GM23338 (cell line): ENCODE results near the gene KLK5. TPM values are rescaled to one million over a fixed set of nuclear protein-coding genes. Genes with fewer than 3 reads are reported as not detected.
A peak's percentile ranks its signal among the peaks of the same experiment; 100 is the strongest.

Experiments used
- ATAC-seq: fragments of 200-7000 bp; cut with Tn5 transposase; 3 replicates; pipeline ENCODE4 v1.9.1; 2020
- DNase-seq: peaks from one replicate; pipeline ENCODE4 v3.0.0-alpha.2; 2015; ENCODE audit warnings: low spot score
- H2AFZ ChIP-seq: fragments of 200-600 bp; sonication (generic); 2 replicates; pipeline ENCODE4 v1.8.0; 2016; ENCODE audit warnings: antibody characterized with exemption, mild to moderate bottlenecking, moderate library complexity
- H3F3A ChIP-seq: fragments of 200-600 bp; sonication (generic); replicated peaks from 2 replicates; pipeline ENCODE4 v1.8.0; 2017; ENCODE audit warnings: antibody characterized with exemption, mixed run types, low read depth
- H3K27ac ChIP-seq: fragments of 200-600 bp; sonication (generic); 2 replicates; pipeline ENCODE4 v1.6.1; 2016; ENCODE audit warnings: low read depth
- H3K27me3 ChIP-seq: fragments of 200-600 bp; sonication (generic); 2 replicates; pipeline ENCODE4 v1.8.0; 2016; ENCODE audit warnings: mild to moderate bottlenecking, mixed run types, moderate library complexity; ENCODE audit not compliant: insufficient read depth
- H3K36me3 ChIP-seq: fragments of 200-600 bp; sonication (generic); 2 replicates; pipeline ENCODE4 v1.8.0; 2016; ENCODE audit warnings: mild to moderate bottlenecking; ENCODE audit not compliant: insufficient read depth
- H3K4me1 ChIP-seq: fragments of 200-600 bp; sonication (generic); 2 replicates; pipeline ENCODE4 v1.8.0; 2016; ENCODE audit warnings: mild to moderate bottlenecking, moderate library complexity; ENCODE audit not compliant: insufficient read depth
- H3K4me2 ChIP-seq: fragments of 200-600 bp; sonication (generic); 2 replicates; pipeline ENCODE4 v1.7.1; 2017; ENCODE audit warnings: mixed run types
- H3K4me3 ChIP-seq: fragments of 200-600 bp; sonication (generic); 2 replicates; pipeline ENCODE4 v1.6.1; 2016; ENCODE audit warnings: mixed run types
- H3K79me2 ChIP-seq: fragments of 200-600 bp; sonication (generic); replicated peaks from 2 replicates; pipeline ENCODE4 v1.8.0; 2017; ENCODE audit warnings: mild to moderate bottlenecking; ENCODE audit not compliant: insufficient read depth
- H3K9me2 ChIP-seq: fragments of 200-600 bp; sonication (generic); 2 replicates; pipeline ENCODE4 v1.8.0; 2017; ENCODE audit not compliant: insufficient read depth
- H4K20me1 ChIP-seq: fragments of 200-600 bp; sonication (generic); replicated peaks from 2 replicates; pipeline ENCODE4 v1.8.0; 2017; ENCODE audit warnings: mild to moderate bottlenecking; ENCODE audit not compliant: insufficient read depth
- H3K27ac Mint-ChIP-seq: 2 replicates; pipeline ENCODE4 v1.8.0; 2020; ENCODE audit warnings: inconsistent platforms, mild to moderate bottlenecking, moderate library complexity, mixed read lengths
- H3K27me3 Mint-ChIP-seq: 3 replicates; pipeline ENCODE4 v1.8.0; 2022; ENCODE audit warnings: low read depth, mild to moderate bottlenecking, moderate library complexity, mixed read lengths, inconsistent platforms; ENCODE audit not compliant: insufficient read depth, poor library complexity
- H3K36me3 Mint-ChIP-seq: 3 replicates; pipeline ENCODE4 v1.8.0; 2021; ENCODE audit warnings: low read depth, mild to moderate bottlenecking, inconsistent platforms, moderate library complexity, mixed read lengths
- H3K4me1 Mint-ChIP-seq: 3 replicates; pipeline ENCODE4 v1.8.0; 2020; ENCODE audit warnings: mild to moderate bottlenecking, inconsistent platforms, mixed read lengths
- H3K4me3 Mint-ChIP-seq: 3 replicates; pipeline ENCODE4 v1.8.0; 2021; ENCODE audit warnings: moderate library complexity, mild to moderate bottlenecking, inconsistent platforms, mixed read lengths
- H3K9me3 Mint-ChIP-seq: 3 replicates; pipeline ENCODE4 v1.8.0; 2020; ENCODE audit warnings: moderate library complexity, mild to moderate bottlenecking, inconsistent platforms, mixed read lengths
- CREB1 ChIP-seq: fragments of 250-450 bp; sonication (Bioruptor Pico); IDR thresholded peaks from 2 replicates; pipeline ENCODE4 v1.5.0; 2020; ENCODE audit warnings: low read depth, mild to moderate bottlenecking, moderate library complexity
- EZH2 ChIP-seq: fragments of 200-600 bp; sonication (generic); IDR thresholded peaks from one replicate; pipeline ENCODE4 v1.8.0; 2017; ENCODE audit warnings: antibody characterized with exemption, mild to moderate bottlenecking, low read depth; ENCODE audit not compliant: unreplicated experiment
- EZH2phosphoT487 ChIP-seq: fragments of 200-600 bp; sonication (generic); IDR thresholded peaks from one replicate; pipeline ENCODE4 v1.8.1; 2018; ENCODE audit warnings: antibody characterized with exemption; ENCODE audit not compliant: unreplicated experiment
- JUNB ChIP-seq: IDR thresholded peaks from one replicate; pipeline ENCODE4 v1.6.1; 2016; ENCODE audit warnings: antibody characterized with exemption; ENCODE audit not compliant: unreplicated experiment
- NANOG ChIP-seq: IDR thresholded peaks from 2 replicates; pipeline ENCODE4 v1.6.1; 2016; ENCODE audit warnings: antibody characterized with exemption, borderline replicate concordance
- POLR2AphosphoS5 ChIP-seq: IDR thresholded peaks from 2 replicates; pipeline ENCODE4 v1.6.1; 2016; ENCODE audit warnings: antibody characterized with exemption, low read depth
- STAT1 ChIP-seq: IDR thresholded peaks from one replicate; pipeline ENCODE4 v1.6.1; 2016; ENCODE audit warnings: antibody characterized with exemption; ENCODE audit not compliant: unreplicated experiment
- ZNF114 ChIP-seq: fragments of 250-450 bp; sonication (Bioruptor Pico); IDR thresholded peaks from 2 replicates; pipeline ENCODE4 v1.5.0; 2020; ENCODE audit warnings: mild to moderate bottlenecking, moderate library complexity
- ZNF331 ChIP-seq: fragments of 250-450 bp; sonication (Bioruptor Pico); IDR thresholded peaks from 2 replicates; pipeline ENCODE4 v1.5.0; 2020; ENCODE audit warnings: low read depth, mild to moderate bottlenecking, moderate library complexity
- polyA plus RNA-seq: library from polyadenylated mRNA; unstranded; fragments of >200 nt; fragmentation: Nextera tagmentation; extraction: Ambion mirVana; gene quantifications from 2 replicates; pipeline ENCODE4 v1.2.1, GENCODE V29; 2016
- total RNA-seq: library from RNA; depleted of rRNA; stranded (reverse); fragments of >200 nt; shearing (Covaris generic); gene quantifications from 2 replicates; pipeline ENCODE4 v1.2.3, GENCODE V29; 2014
- TF ChIP-seq, protein P1 (sequence below), 2 experiments: fragments of 200-600 bp in 1 of 2; sonication (generic) in 1 of 2; conservative IDR thresholded peaks; 2 replicates each; pipeline versions ENCODE4 v1.5.1 to v1.6.1; 2016 to 2017; ENCODE audit warnings: antibody characterized with exemption in 2 of 2, low read depth in 2 of 2, mild to moderate bottlenecking in 2 of 2, moderate library complexity in 1 of 2
- TF ChIP-seq, protein P2 (sequence below): IDR thresholded peaks from 2 replicates; pipeline ENCODE4 v1.6.1; 2016; ENCODE audit warnings: antibody characterized with exemption
- TF ChIP-seq, protein P3 (sequence below): IDR thresholded peaks from one replicate; pipeline ENCODE4 v1.6.1; 2018; ENCODE audit warnings: antibody characterized with exemption; ENCODE audit not compliant: unreplicated experiment
- TF ChIP-seq, protein P4 (sequence below): fragments of 250-450 bp; sonication (Bioruptor Pico); IDR thresholded peaks from 2 replicates; pipeline ENCODE4 v1.5.0; 2020; ENCODE audit warnings: mild to moderate bottlenecking, moderate library complexity

The KLK5 gene
- total and polyA plus RNA-seq, 2 experiments from 2014 or later: 0.66 TPM; not detected in 1

DNA sequence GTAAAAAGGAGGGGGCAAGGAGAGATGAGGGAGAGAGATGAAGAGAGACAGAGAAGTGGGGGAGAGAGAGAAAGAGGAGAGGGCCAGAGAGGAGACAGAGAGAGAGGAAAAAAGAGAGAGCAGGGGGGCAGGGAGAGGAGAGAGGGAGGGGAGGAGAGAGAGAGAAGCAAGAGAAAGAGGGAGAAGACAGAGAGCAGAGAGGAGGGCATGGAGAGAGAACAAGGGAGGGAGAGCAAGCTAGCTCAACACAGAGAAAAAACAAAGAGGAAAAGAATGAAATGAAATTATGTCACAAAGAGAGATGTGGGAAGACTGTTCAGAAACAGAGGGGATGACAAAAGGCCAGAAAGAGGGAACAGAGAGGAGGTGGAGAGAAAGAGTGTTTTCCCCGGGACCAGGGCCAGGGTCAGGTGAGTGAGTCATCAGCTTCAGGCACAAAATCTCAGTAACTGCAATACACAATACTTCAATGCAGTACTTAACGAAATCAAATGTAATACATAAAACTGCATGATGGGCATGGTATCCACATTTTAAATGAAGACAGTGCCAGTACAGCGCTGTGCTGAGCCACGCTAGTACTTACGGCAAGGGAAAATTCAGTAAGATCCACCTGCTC lies 26.0 kb upstream of the KLK5 start:
- no peak for DNase-seq
- Histone ChIP-seq H3K4me1 (peaks cover 16% of the 10 kb centered on the region), H2AFZ (no peak overlapping the region; the same call in 1 of the 2 replicates), H4K20me1 (no peaks in the 10 kb centered on the region), H3K27ac (no peak overlapping the region), H3K9me2 (no peaks in the 10 kb centered on the region), H3F3A (no peaks in the 10 kb centered on the region), H3K36me3 (no peaks in the 10 kb centered on the region), H3K79me2 (no peaks in the 10 kb centered on the region), H3K4me3 (no peak overlapping the region), H3K4me2 (peak overlapping the region; percentile 48; the same call in 1 of the 2 replicates), H3K27me3 (peaks cover 5% of the 10 kb centered on the region; the same call in 1 of the 2 replicates)
- no peak overlapping the region for H3K27ac Mint-ChIP-seq
- H3K4me3 Mint-ChIP-seq: no peak overlapping the region
- TF ChIP-seq ZNF114 (CRISPR knock-in tag) (no peak), NANOG (no peak), STAT1 (no peak), POLR2AphosphoS5 (no peak), EZH2phosphoT487 (no peak), CREB1 (no peak), JUNB (no peak), ZNF331 (CRISPR knock-in tag) (no peak), EZH2 (no peak)
- TF ChIP-seq, protein P1, sequence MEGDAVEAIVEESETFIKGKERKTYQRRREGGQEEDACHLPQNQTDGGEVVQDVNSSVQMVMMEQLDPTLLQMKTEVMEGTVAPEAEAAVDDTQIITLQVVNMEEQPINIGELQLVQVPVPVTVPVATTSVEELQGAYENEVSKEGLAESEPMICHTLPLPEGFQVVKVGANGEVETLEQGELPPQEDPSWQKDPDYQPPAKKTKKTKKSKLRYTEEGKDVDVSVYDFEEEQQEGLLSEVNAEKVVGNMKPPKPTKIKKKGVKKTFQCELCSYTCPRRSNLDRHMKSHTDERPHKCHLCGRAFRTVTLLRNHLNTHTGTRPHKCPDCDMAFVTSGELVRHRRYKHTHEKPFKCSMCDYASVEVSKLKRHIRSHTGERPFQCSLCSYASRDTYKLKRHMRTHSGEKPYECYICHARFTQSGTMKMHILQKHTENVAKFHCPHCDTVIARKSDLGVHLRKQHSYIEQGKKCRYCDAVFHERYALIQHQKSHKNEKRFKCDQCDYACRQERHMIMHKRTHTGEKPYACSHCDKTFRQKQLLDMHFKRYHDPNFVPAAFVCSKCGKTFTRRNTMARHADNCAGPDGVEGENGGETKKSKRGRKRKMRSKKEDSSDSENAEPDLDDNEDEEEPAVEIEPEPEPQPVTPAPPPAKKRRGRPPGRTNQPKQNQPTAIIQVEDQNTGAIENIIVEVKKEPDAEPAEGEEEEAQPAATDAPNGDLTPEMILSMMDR (conservative IDR thresholded peaks at IDR 0.05; ENCODE audit: low read depth in 2 of 2): no peak
- TF ChIP-seq, protein P2, sequence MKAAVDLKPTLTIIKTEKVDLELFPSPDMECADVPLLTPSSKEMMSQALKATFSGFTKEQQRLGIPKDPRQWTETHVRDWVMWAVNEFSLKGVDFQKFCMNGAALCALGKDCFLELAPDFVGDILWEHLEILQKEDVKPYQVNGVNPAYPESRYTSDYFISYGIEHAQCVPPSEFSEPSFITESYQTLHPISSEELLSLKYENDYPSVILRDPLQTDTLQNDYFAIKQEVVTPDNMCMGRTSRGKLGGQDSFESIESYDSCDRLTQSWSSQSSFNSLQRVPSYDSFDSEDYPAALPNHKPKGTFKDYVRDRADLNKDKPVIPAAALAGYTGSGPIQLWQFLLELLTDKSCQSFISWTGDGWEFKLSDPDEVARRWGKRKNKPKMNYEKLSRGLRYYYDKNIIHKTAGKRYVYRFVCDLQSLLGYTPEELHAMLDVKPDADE: no peak
- TF ChIP-seq, protein P3, sequence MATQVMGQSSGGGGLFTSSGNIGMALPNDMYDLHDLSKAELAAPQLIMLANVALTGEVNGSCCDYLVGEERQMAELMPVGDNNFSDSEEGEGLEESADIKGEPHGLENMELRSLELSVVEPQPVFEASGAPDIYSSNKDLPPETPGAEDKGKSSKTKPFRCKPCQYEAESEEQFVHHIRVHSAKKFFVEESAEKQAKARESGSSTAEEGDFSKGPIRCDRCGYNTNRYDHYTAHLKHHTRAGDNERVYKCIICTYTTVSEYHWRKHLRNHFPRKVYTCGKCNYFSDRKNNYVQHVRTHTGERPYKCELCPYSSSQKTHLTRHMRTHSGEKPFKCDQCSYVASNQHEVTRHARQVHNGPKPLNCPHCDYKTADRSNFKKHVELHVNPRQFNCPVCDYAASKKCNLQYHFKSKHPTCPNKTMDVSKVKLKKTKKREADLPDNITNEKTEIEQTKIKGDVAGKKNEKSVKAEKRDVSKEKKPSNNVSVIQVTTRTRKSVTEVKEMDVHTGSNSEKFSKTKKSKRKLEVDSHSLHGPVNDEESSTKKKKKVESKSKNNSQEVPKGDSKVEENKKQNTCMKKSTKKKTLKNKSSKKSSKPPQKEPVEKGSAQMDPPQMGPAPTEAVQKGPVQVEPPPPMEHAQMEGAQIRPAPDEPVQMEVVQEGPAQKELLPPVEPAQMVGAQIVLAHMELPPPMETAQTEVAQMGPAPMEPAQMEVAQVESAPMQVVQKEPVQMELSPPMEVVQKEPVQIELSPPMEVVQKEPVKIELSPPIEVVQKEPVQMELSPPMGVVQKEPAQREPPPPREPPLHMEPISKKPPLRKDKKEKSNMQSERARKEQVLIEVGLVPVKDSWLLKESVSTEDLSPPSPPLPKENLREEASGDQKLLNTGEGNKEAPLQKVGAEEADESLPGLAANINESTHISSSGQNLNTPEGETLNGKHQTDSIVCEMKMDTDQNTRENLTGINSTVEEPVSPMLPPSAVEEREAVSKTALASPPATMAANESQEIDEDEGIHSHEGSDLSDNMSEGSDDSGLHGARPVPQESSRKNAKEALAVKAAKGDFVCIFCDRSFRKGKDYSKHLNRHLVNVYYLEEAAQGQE: no peak
- TF ChIP-seq, protein P4, sequence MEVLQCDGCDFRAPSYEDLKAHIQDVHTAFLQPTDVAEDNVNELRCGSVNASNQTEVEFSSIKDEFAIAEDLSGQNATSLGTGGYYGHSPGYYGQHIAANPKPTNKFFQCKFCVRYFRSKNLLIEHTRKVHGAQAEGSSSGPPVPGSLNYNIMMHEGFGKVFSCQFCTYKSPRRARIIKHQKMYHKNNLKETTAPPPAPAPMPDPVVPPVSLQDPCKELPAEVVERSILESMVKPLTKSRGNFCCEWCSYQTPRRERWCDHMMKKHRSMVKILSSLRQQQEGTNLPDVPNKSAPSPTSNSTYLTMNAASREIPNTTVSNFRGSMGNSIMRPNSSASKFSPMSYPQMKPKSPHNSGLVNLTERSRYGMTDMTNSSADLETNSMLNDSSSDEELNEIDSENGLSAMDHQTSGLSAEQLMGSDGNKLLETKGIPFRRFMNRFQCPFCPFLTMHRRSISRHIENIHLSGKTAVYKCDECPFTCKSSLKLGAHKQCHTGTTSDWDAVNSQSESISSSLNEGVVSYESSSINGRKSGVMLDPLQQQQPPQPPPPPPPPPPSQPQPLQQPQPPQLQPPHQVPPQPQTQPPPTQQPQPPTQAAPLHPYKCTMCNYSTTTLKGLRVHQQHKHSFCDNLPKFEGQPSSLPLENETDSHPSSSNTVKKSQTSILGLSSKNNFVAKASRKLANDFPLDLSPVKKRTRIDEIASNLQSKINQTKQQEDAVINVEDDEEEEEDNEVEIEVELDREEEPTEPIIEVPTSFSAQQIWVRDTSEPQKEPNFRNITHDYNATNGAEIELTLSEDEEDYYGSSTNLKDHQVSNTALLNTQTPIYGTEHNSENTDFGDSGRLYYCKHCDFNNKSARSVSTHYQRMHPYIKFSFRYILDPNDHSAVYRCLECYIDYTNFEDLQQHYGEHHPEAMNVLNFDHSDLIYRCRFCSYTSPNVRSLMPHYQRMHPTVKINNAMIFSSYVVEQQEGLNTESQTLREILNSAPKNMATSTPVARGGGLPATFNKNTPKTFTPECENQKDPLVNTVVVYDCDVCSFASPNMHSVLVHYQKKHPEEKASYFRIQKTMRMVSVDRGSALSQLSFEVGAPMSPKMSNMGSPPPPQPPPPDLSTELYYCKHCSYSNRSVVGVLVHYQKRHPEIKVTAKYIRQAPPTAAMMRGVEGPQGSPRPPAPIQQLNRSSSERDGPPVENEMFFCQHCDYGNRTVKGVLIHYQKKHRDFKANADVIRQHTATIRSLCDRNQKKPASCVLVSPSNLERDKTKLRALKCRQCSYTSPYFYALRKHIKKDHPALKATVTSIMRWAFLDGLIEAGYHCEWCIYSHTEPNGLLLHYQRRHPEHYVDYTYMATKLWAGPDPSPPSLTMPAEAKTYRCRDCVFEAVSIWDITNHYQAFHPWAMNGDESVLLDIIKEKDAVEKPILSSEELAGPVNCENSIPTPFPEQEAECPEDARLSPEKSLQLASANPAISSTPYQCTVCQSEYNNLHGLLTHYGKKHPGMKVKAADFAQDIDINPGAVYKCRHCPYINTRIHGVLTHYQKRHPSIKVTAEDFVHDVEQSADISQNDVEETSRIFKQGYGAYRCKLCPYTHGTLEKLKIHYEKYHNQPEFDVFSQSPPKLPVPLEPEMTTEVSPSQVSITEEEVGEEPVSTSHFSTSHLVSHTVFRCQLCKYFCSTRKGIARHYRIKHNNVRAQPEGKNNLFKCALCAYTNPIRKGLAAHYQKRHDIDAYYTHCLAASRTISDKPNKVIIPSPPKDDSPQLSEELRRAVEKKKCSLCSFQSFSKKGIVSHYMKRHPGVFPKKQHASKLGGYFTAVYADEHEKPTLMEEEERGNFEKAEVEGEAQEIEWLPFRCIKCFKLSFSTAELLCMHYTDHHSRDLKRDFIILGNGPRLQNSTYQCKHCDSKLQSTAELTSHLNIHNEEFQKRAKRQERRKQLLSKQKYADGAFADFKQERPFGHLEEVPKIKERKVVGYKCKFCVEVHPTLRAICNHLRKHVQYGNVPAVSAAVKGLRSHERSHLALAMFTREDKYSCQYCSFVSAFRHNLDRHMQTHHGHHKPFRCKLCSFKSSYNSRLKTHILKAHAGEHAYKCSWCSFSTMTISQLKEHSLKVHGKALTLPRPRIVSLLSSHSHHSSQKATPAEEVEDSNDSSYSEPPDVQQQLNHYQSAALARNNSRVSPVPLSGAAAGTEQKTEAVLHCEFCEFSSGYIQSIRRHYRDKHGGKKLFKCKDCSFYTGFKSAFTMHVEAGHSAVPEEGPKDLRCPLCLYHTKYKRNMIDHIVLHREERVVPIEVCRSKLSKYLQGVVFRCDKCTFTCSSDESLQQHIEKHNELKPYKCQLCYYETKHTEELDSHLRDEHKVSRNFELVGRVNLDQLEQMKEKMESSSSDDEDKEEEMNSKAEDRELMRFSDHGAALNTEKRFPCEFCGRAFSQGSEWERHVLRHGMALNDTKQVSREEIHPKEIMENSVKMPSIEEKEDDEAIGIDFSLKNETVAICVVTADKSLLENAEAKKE (CRISPR knock-in tag): no peak
- peaks cover 5% of the 10 kb centered on the region for H3K27me3 Mint-ChIP-seq
- H3K9me3 Mint-ChIP-seq: no peaks in the 10 kb centered on the region; the same call in 2 of the 3 replicates
- ATAC-seq: no peak
- H3K36me3 Mint-ChIP-seq: no peaks in the 10 kb centered on the region; the same call in 2 of the 3 replicates
- peaks cover 33% of the 10 kb centered on the region for H3K4me1 Mint-ChIP-seq
